Endothelial cell of umbilical vein (primary cell): Measurements from ENCODE around the gene IL17RD. TPM values are rescaled to one million over a fixed set of nuclear protein-coding genes. Genes with fewer than 3 reads are reported as not detected.

ENCODE experiments used
- BruUV-seq: library from RNA; stranded (reverse); fragments of 400-500 nt; replicated peaks from 2 replicates; lab custom pipeline; 2021; lab: Mats Ljungman, UMichigan
- CTCF ChIA-PET: fragments of 300-600, 350-600 bp; sonication (Branson Sonifier 250); formaldehyde crosslinking; loops from one replicate; lab custom pipeline; 2021; ENCODE audit warnings: antibody characterized with exemption, inconsistent platforms; lab: Charles Lee
- POLR2A ChIA-PET: fragments of 300-600, 350-600 bp; sonication (Branson Sonifier 250); formaldehyde crosslinking; loops from one replicate; lab custom pipeline; 2021; ENCODE audit warnings: antibody characterized with exemption, inconsistent platforms; lab: Charles Lee
- DNase-seq: peaks from one replicate; pipeline ENCODE4 v3.0.0-alpha.2; 2011; ENCODE audit warnings: low read depth, low spot score
- FAIRE-seq: peaks from 2 replicates; lab custom pipeline; 2011; peaks lifted over from hg19 to GRCh38; lab: Jason Lieb, UNC
- H2AFZ ChIP-seq: 2 replicates; pipeline ENCODE4 v1.6.0; 2012; ENCODE audit warnings: low read depth, low read length, control low read depth, inconsistent platforms
- H3K27ac ChIP-seq: 2 replicates; pipeline ENCODE4 v1.5.1; 2011; ENCODE audit warnings: low read depth, mild to moderate bottlenecking, control low read depth, low read length, moderate library complexity; ENCODE audit not compliant: insufficient read depth
- H3K27me3 ChIP-seq, 2 experiments: 2 replicates each; pipeline versions ENCODE4 v1.6.0 to v1.6.1; 2011; ENCODE audit warnings: low read length in 2 of 2, mixed read lengths in 1 of 2; ENCODE audit not compliant: control insufficient read depth in 2 of 2, insufficient read depth in 2 of 2
- H3K36me3 ChIP-seq, 2 experiments: 2 replicates in 1 of 2; 3 replicates in 1 of 2; pipeline ENCODE4 v1.5.1; 2011; ENCODE audit warnings: low read length in 2 of 2, mild to moderate bottlenecking in 1 of 2, moderate library complexity in 1 of 2; ENCODE audit not compliant: control insufficient read depth in 2 of 2, insufficient read depth in 2 of 2; ENCODE audit errors: extremely low read depth in 1 of 2
- H3K4me1 ChIP-seq: 3 replicates; pipeline ENCODE4 v1.5.1; 2011; ENCODE audit warnings: mild to moderate bottlenecking, low read length; ENCODE audit not compliant: control insufficient read depth, insufficient read depth; ENCODE audit errors: extremely low read depth
- H3K4me2 ChIP-seq: 2 replicates; pipeline ENCODE4 v1.6.1; 2011; ENCODE audit warnings: low read length, control low read depth, mixed read lengths; ENCODE audit not compliant: insufficient read depth
- H3K4me3 ChIP-seq, 3 experiments: fragments of 200-600 bp in 1 of 3; sonication (generic), shearing (Covaris generic) in 1 of 3; replicated peaks in 1 of 3; 2 replicates each; pipeline ENCODE4 v1.5.1; 2011 to 2016; ENCODE audit warnings: control low read depth in 3 of 3, low read length in 3 of 3, mild to moderate bottlenecking in 2 of 3, inconsistent platforms in 1 of 3, low read depth in 1 of 3, moderate library complexity in 1 of 3; ENCODE audit not compliant: insufficient read depth in 1 of 3
- H3K79me2 ChIP-seq: 2 replicates; pipeline ENCODE4 v1.6.0; 2012; ENCODE audit warnings: low read length, inconsistent platforms; ENCODE audit not compliant: control insufficient read depth, insufficient read depth
- H3K9ac ChIP-seq: replicated peaks from 2 replicates; pipeline ENCODE3; 2011; ENCODE audit warnings: low read length, control low read depth; ENCODE audit not compliant: insufficient read depth; ENCODE audit errors: extremely low read depth
- H3K9me1 ChIP-seq: replicated peaks from 3 replicates; pipeline ENCODE4 v1.6.0; 2011; ENCODE audit warnings: mild to moderate bottlenecking, low read length; ENCODE audit not compliant: control insufficient read depth, insufficient read depth; ENCODE audit errors: extremely low read depth
- H3K9me3 ChIP-seq: replicated peaks from 2 replicates; pipeline ENCODE4 v1.5.1; 2012; ENCODE audit warnings: low read length, inconsistent platforms; ENCODE audit not compliant: control insufficient read depth, insufficient read depth
- H4K20me1 ChIP-seq: replicated peaks from 2 replicates; pipeline ENCODE3; 2011; ENCODE audit warnings: mild to moderate bottlenecking, low read length; ENCODE audit not compliant: control insufficient read depth, insufficient read depth; ENCODE audit errors: extremely low read depth
- EZH2 ChIP-seq: IDR thresholded peaks from 2 replicates; pipeline ENCODE4 v1.6.1; 2012; ENCODE audit warnings: borderline replicate concordance, low read depth, mild to moderate bottlenecking, moderate library complexity, low read length, inconsistent platforms; ENCODE audit not compliant: severe bottlenecking
- FOS ChIP-seq: IDR thresholded peaks from 2 replicates; pipeline ENCODE4 v1.6.1; 2011; ENCODE audit warnings: mild to moderate bottlenecking, low read length, moderate library complexity, borderline replicate concordance; ENCODE audit not compliant: insufficient read depth
- GATA2 ChIP-seq: IDR thresholded peaks from 2 replicates; pipeline ENCODE4 v1.7.0; 2011; ENCODE audit warnings: low read depth, mild to moderate bottlenecking, moderate library complexity, mixed read lengths, low read length; ENCODE audit not compliant: insufficient read length, insufficient read depth
- JUN ChIP-seq: IDR thresholded peaks from 2 replicates; pipeline ENCODE4 v1.6.1; 2011; ENCODE audit warnings: borderline replicate concordance, low read depth; ENCODE audit not compliant: insufficient read length, insufficient read depth
- MYC ChIP-seq: IDR thresholded peaks from one replicate; pipeline ENCODE4 v1.6.1; 2011; ENCODE audit warnings: mild to moderate bottlenecking, low read depth, low read length
- POLR2A ChIP-seq: IDR thresholded peaks from 2 replicates; pipeline ENCODE4 v1.6.1; 2012; ENCODE audit warnings: low read depth, mild to moderate bottlenecking, control low read depth, low read length
- POLR2AphosphoS5 ChIP-seq: IDR thresholded peaks from 2 replicates; pipeline ENCODE4 v1.6.1; 2012; ENCODE audit warnings: low read depth, mild to moderate bottlenecking, control low read depth, low read length, moderate library complexity; ENCODE audit not compliant: insufficient read depth
- dilution Hi-C: fragments of 300-500 bp; cut with MboI; formaldehyde crosslinking; loops from one replicate; pipeline ENCODE4 v1.15.0; 2019; ENCODE audit warnings: low sequenced_read_pairs; ENCODE audit not compliant: extremely low pct_ligation_motif_present
- intact Hi-C: fragments of 100-400 bp; cut with micrococcal nuclease; formaldehyde crosslinking; loops from one replicate; pipeline ENCODE4 v1.10.0; 2022
- polyA plus RNA-seq, 4 experiments: library from polyadenylated mRNA; depleted of rRNA in 3 of 4; stranded (reverse) in 3 of 4; unstranded in 1 of 4; fragments of >200 nt; gene quantifications; 2 replicates each; pipeline versions ENCODE4 v1.2.1 to v1.2.3, GENCODE V29; 2011 to 2012; ENCODE audit warnings: missing spikeins in 1 of 4
- total RNA-seq: library from RNA; stranded (reverse); gene quantifications from 2 replicates; pipeline ENCODE4 v1.2.3, GENCODE V29; 2021
- TF ChIP-seq, protein P1 (sequence below), 2 donors: IDR thresholded peaks; 1 replicate in 1 of 2; 2 replicates in 1 of 2; pipeline ENCODE4 v1.5.1; 2011; ENCODE audit warnings: low read length in 2 of 2, mild to moderate bottlenecking in 2 of 2, moderate library complexity in 2 of 2, control low read depth in 1 of 2, inconsistent platforms in 1 of 2, low read depth in 1 of 2; ENCODE audit not compliant: insufficient read depth in 1 of 2; ENCODE audit errors: extremely low read depth in 1 of 2
- TF ChIP-seq, protein P2 (sequence below): IDR thresholded peaks from 2 replicates; pipeline ENCODE4 v1.6.1; 2011; ENCODE audit not compliant: insufficient read depth, insufficient read length

Gene IL17RD
- total and polyA plus RNA-seq, 2 donors (not counting 3 experiments of a cell fraction or from before 2014, with no cell fraction given), result 0.36 to 0.93 TPM

DNA sequence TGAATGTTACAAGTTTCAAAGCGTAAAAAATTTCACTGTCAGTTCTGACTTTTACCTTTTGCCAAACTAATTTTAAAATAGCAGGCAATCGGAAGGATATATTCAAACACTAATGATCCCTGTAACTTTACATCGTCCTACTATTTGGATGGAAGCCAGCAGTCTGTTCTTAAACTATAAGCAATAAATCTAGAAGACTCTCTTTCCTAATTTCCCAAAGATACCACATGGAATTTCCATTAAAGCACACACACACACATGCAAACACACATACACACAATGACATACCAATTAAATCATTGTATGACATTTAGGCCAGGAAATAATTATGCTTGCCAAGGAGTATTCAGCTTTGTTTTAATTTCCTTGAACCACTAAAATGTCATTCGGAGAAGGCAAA is 32.0 kb downstream of the IL17RD start:
- no TSS peak for BruUV-seq
- CTCF ChIA-PET, result interaction anchor here (1.0 to 1.8 kb wide), 2 partner anchors 29 to 63 kb away, joined by 3 to 5 read pairs; no protein-coding TSS in a partner anchor
- dilution Hi-C loops, result no loop called here

More for the DNA sequence above, 32.0 kb downstream of the IL17RD start:
- Histone ChIP-seq H3K4me3 (no peak overlapping the region), H3K4me1 (peaks cover 14% of the 10 kb centered on the region), H3K27me3 (peaks cover 9 to 22% of the 10 kb centered on the region in 2 experiments), H3K36me3 (no peaks in the 10 kb centered on the region), H3K27ac (no peak overlapping the region), H4K20me1 (no peaks in the 10 kb centered on the region), H3K9me1 (no peaks in the 10 kb centered on the region), H3K9ac (no peak overlapping the region), H3K9me3 (no peaks in the 10 kb centered on the region), H3K4me2 (no peak overlapping the region), H3K79me2 (no peaks in the 10 kb centered on the region), H2AFZ (no peak overlapping the region)
- FAIRE-seq, result no peak
- intact Hi-C loops, result no loop called here
- no peak for DNase-seq
- POLR2A ChIA-PET, result no interaction called here
- TF ChIP-seq GATA2 (no peak), MYC (no peak), POLR2A (no peak), FOS (no peak), EZH2 (no peak), JUN (no peak), POLR2AphosphoS5 (no peak)
- TF ChIP-seq, protein P1, sequence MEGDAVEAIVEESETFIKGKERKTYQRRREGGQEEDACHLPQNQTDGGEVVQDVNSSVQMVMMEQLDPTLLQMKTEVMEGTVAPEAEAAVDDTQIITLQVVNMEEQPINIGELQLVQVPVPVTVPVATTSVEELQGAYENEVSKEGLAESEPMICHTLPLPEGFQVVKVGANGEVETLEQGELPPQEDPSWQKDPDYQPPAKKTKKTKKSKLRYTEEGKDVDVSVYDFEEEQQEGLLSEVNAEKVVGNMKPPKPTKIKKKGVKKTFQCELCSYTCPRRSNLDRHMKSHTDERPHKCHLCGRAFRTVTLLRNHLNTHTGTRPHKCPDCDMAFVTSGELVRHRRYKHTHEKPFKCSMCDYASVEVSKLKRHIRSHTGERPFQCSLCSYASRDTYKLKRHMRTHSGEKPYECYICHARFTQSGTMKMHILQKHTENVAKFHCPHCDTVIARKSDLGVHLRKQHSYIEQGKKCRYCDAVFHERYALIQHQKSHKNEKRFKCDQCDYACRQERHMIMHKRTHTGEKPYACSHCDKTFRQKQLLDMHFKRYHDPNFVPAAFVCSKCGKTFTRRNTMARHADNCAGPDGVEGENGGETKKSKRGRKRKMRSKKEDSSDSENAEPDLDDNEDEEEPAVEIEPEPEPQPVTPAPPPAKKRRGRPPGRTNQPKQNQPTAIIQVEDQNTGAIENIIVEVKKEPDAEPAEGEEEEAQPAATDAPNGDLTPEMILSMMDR (IDR thresholded peaks at IDR 0.05; ENCODE audit: extremely low read depth in 1 of 2, insufficient read depth in 1 of 2, low read depth in 1 of 2, low read length in 2 of 2), result no peak
- TF ChIP-seq, protein P2, sequence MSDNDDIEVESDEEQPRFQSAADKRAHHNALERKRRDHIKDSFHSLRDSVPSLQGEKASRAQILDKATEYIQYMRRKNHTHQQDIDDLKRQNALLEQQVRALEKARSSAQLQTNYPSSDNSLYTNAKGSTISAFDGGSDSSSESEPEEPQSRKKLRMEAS, result no peak
